Stimulated activated CD4-positive, alpha-beta T cell treated with anti-CD3 and anti-CD28 coated beads, Interleukin-2, amount 100 ng/mL, for 48 hours (primary cell): ENCODE data around the gene LAMA5.

Source experiments
- DNase-seq, 2 donors: peaks; one replicate each; pipeline ENCODE4 v3.0.0-alpha.2; 2020

Gene LAMA5, protein sequence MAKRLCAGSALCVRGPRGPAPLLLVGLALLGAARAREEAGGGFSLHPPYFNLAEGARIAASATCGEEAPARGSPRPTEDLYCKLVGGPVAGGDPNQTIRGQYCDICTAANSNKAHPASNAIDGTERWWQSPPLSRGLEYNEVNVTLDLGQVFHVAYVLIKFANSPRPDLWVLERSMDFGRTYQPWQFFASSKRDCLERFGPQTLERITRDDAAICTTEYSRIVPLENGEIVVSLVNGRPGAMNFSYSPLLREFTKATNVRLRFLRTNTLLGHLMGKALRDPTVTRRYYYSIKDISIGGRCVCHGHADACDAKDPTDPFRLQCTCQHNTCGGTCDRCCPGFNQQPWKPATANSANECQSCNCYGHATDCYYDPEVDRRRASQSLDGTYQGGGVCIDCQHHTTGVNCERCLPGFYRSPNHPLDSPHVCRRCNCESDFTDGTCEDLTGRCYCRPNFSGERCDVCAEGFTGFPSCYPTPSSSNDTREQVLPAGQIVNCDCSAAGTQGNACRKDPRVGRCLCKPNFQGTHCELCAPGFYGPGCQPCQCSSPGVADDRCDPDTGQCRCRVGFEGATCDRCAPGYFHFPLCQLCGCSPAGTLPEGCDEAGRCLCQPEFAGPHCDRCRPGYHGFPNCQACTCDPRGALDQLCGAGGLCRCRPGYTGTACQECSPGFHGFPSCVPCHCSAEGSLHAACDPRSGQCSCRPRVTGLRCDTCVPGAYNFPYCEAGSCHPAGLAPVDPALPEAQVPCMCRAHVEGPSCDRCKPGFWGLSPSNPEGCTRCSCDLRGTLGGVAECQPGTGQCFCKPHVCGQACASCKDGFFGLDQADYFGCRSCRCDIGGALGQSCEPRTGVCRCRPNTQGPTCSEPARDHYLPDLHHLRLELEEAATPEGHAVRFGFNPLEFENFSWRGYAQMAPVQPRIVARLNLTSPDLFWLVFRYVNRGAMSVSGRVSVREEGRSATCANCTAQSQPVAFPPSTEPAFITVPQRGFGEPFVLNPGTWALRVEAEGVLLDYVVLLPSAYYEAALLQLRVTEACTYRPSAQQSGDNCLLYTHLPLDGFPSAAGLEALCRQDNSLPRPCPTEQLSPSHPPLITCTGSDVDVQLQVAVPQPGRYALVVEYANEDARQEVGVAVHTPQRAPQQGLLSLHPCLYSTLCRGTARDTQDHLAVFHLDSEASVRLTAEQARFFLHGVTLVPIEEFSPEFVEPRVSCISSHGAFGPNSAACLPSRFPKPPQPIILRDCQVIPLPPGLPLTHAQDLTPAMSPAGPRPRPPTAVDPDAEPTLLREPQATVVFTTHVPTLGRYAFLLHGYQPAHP (N-terminal part only)

DNA sequence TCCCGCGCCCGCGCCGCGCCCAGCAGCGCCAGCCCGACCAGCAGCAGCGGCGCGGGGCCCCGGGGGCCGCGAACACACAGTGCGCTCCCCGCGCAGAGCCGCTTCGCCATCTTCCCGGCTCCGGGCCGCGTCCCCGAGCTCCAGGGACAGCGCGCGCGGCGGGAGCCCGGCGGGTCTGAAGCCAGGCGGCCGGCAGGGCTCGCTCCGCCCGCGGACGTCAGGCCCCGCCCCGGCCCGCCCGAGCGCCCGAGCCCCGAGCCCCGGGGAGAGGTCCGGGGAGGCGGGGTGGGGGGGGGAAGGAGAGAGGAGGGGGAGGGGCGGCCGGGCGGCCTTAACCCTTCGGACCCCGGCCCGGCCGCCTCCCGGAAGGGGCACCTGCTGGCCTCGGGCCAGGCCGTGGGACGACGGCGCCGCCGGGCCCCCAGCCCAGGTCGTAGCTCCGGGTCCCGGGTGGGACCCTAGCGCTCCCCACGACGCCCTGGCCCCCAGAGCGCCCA, at the start of gene LAMA5:
TSS of gene LAMA5 (minus strand) at position 177 of the 497 bp plus-strand sequence. CDS start at position 110, 67 bp downstream.
- no peak for DNase-seq

DNA sequence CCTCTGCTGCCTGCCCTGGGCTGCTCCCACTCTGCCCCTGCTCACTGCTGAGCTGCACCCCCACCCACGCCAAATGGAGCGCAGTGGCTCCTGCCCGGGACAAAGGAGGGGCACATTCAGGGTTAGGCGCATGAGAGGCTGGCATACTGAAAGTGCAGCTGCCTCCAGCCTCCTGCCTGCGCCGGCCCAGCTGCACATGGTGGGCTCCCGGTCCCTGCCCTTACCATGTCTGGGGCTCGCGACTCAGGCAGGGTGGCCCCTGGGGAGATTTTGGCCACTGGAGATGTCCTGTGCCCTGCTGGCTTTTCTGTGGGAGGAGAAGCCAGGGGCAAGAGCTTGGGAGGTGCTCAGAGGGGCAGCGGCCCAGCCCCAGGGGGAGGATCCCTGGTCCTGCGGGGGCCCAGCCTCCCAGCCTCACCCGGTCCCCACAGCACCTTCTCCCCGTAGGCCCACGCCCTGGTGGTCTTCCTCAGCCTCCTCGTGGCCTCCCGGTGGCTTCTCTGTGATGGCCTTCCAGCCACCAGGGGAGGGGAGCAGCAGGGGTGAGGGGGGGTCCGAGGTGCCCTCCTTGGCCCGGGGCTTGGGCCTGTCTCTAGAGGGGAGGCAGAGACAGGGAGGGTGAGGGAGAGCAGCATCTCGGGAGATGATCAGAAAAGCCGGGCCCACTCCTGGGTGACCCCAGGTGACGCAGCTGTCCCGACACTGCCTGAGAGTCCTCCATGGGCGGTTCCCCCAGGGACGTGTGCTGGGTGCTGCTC, 48.4 kb upstream of the LAMA5 start:
- no peak for DNase-seq

DNA sequence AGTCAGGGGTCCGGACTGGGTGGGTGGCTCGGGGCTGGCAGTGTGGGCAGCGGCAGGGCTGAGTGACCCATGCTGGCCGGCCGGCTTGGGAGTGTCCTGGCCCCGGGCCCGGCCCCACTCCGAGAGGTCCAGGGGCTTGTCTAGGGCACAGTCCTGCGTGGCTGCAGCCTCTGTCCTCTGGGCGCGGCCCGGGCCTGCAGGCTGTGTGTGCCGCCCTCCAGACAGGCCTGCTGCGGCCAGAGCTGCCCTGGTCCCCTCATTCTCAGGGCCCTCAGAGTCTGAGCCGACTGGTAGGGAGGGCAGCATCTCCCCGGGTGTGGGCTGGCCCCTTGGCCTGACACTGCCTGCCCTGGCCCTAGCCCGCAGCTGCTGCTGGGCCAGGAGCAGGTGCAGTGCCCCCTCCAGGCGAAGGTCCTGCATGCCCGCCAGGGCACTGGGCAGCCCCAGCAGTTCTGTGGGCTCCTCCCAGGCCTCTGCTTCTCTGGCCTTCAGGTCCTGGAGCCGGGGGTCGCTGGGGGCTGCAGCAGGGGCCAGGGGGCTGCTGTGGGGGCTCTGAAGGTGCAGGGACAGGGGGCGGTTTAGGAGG, 46.9 kb upstream of the LAMA5 start:
- DNase-seq: no peak

DNA sequence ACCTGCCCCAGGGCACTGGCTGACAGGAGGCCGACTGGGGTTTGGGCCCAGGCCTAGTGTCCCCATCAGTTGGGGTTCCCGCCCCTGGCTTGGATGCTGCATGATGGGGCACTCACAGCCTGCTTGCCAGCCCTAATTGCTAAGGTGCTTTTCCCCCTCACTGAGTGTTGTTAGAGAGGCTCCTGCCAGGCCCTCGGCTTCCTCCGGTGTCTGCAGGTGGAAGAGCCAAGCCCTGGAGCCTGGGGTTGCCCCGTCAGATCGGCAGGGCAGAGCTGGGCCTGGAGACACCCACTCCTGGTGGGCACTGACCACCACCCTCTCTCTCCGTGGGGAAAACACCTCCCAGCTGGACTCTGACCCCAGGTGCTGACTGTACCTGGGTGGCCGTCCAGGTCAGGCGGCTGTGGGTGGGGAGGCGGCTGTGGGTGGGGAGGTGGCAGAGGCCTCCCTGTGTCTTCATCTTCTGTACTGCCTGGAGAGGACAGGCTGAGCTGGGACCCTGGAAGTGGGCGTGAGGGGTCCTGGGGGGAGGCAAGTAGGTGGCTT, 46.0 kb upstream of the LAMA5 start:
- no peak for DNase-seq

DNA sequence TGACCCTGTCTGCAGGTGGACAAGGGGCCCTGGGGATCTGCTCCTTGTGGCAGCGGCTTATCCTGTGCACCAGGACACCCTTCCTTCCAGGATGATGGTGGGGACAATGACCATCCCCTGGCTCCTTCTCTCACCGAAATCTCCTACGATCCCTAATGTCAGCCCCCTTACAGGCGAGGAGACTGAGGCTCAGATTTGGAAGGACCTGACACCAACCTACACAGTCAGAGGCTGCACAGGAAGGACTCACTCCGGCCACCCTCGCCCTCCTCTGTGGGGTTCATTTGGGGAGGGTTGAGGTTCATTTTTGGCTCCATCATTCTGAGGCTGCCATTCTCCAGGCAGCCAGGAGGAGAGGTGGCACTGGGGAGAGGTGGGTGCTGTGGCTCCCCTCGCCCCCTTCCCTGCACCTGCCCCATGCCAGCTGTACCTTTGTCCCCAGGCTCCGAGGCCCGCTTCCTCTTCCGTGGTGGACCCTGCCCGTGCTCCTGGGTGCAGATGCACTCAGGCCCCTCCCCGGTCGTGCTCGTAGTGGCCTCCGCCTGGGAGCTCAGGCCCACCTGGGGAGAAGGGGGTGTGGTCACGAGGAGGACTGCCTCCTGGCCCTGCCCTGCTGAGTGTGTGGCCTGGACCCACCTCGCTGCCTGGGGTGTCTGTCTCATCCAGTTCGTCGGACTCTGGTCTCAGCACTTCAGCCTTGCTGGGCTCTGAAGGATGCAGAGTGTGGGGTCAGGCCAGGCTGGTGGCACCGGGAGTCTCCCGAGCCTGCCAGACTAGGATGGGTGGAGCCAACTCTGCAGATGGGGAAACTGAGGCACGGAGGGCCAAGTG, 45.3 kb upstream of the LAMA5 start:
- no peak for DNase-seq

DNA sequence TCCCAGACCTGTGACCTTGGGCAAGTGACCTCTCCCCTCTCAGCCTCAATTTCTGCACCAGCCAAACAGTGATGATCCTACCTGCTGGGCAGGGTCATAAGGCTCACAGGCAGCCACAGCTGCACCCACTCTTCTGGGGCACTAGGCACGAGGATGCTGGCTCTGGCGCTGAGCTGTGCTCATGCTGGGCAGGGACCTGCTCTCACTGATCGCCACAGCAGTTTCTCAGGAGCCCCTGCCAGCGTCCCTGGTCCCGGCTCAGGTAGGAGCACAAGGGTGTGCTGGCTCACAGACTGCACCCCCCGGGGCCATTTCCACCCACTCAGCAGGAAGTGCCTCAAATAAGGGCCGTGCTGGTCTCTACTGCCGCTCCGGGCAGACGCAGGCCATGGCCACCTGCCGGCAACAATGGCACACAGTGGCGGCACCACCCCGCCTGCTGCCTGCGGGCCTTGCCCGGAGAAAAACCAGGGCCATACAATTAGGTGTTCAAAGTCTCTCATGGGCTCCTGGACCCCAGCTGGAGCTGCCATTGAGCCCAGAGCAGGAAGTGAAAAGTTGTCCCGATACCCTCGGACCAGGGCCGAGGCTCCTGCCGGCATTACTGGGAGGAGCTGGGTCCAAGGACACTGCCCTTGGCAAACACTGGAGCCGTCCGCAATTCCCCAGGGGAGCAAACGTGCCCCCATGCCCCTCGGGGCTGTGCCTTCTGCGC, 44.5 kb upstream of the LAMA5 start:
- no peak for DNase-seq

DNA sequence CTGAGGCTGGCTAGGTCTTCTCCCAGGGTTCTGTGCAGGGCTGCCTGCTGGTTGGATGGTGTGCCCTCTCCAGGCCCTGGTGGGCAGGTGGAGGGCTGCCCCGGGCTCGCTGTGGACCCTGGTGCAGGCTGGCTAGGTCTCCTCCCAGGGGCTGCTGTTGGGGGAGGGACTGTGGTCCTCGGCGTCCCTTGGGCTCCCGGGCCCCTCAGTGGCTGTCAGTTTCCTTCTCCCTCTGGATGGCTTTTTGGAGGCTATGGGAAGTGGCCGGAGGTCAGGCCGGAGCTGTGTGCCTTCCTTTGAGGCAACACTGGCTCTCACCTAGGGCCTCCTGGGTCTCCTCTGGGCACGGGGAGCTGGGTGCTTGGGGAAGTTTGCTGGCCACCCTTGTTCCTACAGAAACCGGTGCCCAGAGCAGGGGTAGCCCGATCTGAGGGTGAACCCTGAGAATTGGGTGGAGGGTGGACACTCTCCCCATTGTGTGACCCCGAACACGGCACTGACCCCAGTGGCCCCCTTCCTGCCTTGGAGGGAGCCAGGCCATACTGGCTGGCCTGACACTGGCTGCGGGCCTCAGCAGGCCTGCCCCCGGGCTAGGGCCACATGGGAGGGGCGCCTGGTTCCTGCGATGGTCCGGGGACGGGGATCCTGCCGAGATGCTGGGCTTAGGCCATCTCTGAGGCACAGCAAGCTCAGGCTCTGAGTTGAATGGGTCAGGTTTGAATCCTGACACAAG, 43.8 kb upstream of the LAMA5 start:
- no peak for DNase-seq

DNA sequence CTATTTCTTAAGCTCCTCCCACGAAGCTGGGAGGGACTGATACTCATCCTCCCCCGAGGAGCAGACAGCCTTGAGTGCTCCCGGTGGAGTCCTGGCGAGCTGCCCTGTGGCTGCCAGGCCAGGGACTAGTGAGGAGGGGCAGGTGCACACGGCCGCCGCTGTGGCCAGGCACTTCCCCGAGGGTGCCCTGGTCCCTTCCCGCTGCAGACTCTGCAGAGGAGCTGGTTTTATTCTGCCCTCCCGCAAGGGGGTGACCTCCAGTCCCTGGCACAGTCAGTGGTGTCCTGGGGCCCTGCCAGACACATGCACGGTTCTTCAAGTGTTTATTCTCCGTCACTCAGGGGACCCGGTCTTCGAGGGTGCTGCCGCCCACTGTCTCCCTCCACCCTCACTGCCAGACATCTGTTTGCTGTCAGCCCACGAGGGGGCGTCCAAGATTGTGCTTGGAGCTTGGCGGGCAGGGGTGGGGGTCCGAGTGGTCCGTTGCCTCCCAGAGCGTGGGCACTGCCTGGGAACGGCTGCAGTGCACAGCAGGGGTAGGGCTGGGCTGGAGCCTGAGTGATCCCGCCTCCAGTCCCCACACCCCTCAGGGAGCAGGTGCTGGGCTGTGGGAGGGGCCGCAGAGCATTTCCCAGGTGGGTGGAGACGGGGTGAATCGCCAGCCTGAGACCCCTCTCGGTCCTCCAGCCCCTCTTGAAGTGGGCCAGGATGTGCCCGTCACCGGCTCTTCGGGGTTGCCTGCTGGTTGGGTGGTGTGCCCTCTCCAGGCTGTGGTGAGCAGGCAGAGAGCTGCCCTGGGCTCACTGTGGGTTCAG, 43.0 kb upstream of the LAMA5 start:
- no peak for DNase-seq

DNA sequence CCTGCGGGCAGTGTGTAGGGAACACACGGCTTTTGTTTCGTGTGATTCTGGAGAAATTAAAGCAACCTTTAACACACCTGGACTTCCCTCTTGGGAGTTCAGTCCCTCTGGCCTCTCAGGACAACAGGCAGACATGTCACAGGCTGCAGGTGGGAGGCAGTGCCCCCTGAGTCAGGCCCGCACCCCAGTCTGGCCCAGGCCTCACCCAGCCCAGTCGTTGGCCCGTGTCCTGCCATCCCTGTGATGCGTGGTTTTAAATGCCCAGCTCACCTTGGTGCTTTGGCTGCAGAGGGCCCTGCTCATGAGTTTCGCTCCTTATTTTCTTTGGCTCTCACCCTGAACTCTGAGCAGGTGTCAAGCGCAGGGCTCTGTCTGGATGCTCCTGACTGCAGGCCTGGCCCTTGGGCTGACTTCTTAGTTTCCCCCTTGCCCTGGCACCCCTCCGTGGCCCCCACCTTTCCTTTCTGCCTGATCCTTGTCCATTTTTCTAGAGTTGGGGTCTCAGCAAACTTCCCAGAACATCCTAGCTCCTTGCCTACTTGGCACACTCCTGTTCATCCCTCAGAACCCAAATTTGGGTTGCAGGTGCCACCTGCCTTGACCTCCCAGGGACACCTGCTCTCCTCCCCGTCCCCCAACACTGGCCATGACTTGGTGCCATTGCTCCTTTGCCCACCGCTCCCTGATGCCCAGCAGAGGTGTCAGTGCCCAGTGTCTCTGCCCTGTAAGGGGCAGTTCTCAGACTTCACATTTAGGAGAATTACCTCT, 42.2 kb upstream of the LAMA5 start:
- DNase-seq: no peak

DNA sequence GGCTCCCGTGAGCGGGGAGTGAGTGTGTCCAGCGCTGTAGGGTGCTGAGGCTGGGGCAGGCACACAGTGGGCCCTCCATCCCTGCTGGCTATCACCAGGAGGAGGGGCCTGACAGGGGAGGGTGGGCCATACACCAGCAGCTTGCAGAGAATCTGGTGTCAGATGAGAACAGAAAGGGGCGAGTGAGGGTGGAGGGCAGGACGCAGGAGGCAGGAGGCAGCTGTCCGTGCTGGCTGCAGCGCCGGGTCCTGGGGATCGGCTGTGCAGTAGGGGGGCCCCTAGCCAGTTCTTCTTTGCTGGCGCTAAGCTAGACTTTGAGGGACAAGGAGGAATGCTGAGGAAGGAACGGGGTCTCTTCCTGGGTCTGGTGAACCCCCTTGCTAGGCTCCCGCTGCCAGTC, 41.5 kb upstream of the LAMA5 start:
- no peak for DNase-seq

DNA sequence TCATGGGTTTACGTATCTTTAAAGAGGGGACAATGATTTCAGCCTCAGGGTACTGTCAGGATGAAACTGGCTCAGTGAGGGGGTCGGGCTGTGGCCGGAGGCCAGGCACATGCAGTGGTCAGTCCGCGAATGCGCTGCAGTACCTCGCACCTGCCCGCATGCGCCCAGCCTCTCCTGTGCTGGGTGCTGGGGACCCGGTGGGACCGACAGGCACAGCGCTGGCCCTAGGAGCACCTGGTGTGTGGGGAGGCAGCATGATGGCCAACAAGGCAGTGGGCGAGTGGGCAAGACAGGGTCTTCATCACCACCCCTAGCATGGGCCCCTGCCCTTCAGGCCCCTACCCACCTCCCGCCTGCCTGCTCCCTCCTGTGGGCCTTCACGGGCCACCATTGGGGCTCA, 40.9 kb upstream of the LAMA5 start:
- DNase-seq: no peak

DNA sequence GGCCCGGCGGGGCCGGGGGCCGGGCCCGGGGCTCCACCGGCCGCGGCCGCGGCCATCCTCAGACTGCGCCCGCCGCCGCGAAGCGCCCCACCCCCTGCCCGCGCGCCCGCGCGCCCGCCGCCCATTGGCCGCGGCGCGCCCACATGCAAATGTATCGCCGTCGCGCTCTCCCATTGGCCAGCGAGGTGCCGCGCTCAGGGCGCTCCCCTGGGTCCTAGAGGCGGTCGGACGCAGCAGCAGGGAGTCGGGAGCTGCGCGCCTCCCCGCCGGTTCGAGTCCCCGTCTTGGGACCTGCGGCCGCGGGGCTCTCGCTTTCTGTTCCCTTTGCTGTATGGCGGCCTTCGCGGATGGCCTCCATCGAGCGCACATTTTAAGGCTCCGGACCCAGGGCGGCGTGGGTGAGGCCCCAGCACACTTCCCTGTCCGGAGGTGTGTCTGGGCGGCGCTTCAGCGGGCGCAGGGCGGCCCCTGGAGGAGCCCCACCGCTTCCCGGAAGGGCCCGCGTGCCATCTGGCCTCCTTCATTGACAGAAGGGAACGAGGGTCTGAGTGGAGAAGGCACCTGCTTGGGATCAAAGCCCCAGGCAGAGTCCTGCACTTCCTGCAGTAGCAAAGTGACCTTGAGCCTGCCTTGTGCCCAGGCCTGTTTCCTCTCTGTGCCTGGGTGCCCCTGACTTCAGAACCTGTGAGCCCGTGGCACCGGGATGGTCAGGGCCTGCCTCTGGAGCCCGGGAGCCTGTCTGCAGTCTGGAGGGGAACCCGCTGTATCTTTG, 40.3 kb upstream of the LAMA5 start, which contains the start of gene CABLES2:
TSS of gene CABLES2 (minus strand) at position 65 of the 772 bp plus-strand sequence. CDS start at position 56, 9 bp downstream.
- DNase-seq: peak; percentile 82 to 85

DNA sequence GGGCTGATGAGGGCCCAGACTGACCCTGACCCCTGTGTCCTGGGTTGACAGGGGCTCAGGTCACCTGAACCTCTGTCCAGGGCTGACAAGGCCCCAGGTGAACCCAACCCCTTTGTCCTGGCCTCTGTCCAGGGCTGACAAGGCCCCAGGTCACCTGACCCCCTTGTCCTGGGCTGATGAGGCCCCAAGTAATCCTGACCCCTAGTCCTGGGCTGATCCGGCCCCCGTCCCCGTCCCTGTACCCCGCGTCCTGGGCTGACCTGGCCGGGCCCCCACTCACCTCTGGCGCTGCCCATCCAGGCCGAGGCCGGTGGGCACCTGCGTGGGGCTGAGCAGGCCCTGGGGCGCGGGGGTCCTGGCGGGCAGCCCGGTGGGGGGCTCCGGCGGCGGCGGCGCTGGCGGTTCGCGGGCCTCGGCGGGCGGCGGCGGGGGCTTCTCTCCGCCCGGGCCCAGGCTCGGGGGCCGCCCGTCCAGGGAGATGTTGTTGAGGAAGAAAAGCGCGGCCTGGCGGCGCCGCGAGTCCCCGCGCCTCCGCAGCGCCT, 39.6 kb upstream of the LAMA5 start:
- DNase-seq: no peak

DNA sequence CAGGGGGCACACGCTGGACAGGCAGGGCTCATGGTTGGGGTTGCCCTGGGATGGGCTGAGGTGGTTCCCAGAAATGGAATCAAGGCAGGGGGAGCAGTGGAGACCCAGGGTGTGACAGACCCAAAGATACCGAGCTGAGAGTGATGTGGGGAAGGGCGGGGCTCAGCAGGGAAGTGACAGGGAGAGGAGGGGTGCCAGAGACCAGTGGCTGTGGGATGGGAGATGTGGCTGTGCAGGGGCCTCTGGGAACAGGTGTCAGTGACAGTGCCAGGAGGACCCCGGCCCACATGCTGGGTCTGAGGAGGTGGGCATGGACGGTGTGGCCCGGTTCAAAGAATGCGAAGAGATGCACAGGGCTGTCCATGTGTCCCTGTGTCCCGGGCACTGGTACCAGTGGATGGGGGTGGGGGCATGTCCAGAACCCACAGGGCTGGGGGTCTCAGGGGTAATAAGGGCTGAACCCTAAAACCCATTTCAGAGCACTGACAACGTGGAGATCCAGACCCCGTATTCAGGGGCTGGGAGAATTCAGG, 38.9 kb upstream of the LAMA5 start:
- no peak for DNase-seq

DNA sequence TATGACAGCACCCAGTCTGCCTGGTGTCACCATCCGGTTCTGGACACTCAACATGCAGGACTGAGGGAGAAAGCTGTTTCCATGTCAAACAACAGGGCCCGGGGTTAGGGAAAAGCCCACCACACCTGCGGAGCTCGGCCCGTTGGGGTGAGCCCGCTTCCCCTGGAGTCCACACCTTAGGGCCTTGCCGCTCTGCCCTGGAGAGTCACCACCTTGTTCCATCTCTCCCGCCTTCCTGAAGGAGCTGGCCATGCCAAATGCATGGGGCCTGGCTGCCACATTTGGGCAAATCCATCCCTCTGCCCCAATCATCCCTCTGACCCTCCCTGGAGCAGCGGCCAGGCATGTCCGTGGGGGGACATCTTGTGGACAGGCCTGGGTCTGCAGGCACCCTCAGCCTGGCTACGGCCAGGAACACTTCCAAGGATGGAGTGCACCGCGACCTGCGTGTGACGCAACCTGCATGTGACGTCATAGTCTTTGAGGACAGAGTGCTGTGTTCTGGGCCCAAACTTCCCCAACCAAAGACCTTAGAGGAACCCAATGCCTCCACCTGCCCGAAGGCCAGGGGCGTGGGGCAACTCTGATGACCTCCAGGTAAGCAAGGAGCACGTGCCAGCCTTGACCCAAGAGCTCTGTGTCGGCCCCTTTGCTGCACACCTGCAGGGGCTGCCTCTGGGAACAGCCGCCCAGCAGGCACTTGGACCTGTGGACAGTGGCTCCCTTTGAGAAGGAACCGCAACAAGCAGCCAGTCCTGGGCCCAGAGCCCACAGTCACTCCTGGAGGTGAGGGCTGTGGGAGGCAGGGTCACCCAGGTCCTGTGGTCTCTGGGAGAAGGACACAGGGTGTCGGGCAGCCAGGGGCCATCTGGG, 38.2 kb upstream of the LAMA5 start:
- DNase-seq: no peak
